Karpas-422 (cell line): ENCODE measurements around the gene TAGLN2. TPM values are rescaled to one million over a fixed set of nuclear protein-coding genes. Genes with fewer than 3 reads are reported as not detected.

Experiments used
- DNase-seq: peaks from one replicate; pipeline ENCODE4 v3.0.0-alpha.2; 2015
- H2AFZ ChIP-seq: fragments of 200-600 bp; sonication (generic); 2 replicates; pipeline ENCODE4 v1.6.1; 2014; ENCODE audit warnings: antibody characterized with exemption, low read length, mixed read lengths
- H3K27ac ChIP-seq: fragments of 200-600 bp; sonication (generic); 2 replicates; pipeline ENCODE4 v1.5.1; 2014; ENCODE audit warnings: mild to moderate bottlenecking, low read length, moderate library complexity
- H3K27me3 ChIP-seq: fragments of 200-600 bp; sonication (generic); 2 replicates; pipeline ENCODE4 v1.6.1; 2014; ENCODE audit warnings: low read length, mixed read lengths
- H3K36me3 ChIP-seq: fragments of 200-600 bp; sonication (generic); 2 replicates; pipeline ENCODE4 v1.6.1; 2014; ENCODE audit warnings: low read length, mixed read lengths; ENCODE audit not compliant: insufficient read depth
- H3K4me1 ChIP-seq: fragments of 200-600 bp; sonication (generic); 2 replicates; pipeline ENCODE4 v1.6.1; 2014; ENCODE audit warnings: mild to moderate bottlenecking, low read length, mixed read lengths
- H3K4me2 ChIP-seq: fragments of 200-600 bp; sonication (generic); 2 replicates; pipeline ENCODE4 v1.6.1; 2014; ENCODE audit warnings: low read length, low read depth, mild to moderate bottlenecking; ENCODE audit not compliant: poor library complexity, severe bottlenecking
- H3K4me3 ChIP-seq: fragments of 200-600 bp; sonication (generic); 2 replicates; pipeline ENCODE4 v1.5.1; 2014; ENCODE audit warnings: mild to moderate bottlenecking, antibody characterized with exemption, low read length, mixed read lengths
- H3K79me2 ChIP-seq: fragments of 200-600 bp; sonication (generic); 2 replicates; pipeline ENCODE4 v1.6.1; 2014; ENCODE audit warnings: mild to moderate bottlenecking, low read length, mixed read lengths
- H3K9ac ChIP-seq: fragments of 200-600 bp; sonication (generic); 2 replicates; pipeline ENCODE4 v1.6.0; 2014; ENCODE audit warnings: low read length
- H3K9me2 ChIP-seq: fragments of 200-600 bp; sonication (generic), shearing (Covaris generic); replicated peaks from 2 replicates; pipeline ENCODE4 v1.6.0; 2014; ENCODE audit warnings: mild to moderate bottlenecking, low read length, moderate library complexity; ENCODE audit not compliant: insufficient read depth
- H3K9me3 ChIP-seq: fragments of 300-700, 200-600 bp; sonication (generic); 2 replicates; pipeline ENCODE4 v1.6.1; 2014; ENCODE audit warnings: low read length, mixed read lengths
- H4K20me1 ChIP-seq: fragments of 200-600 bp; sonication (generic); 2 replicates; pipeline ENCODE4 v1.6.1; 2014; ENCODE audit warnings: mild to moderate bottlenecking, antibody characterized with exemption, low read length, low read depth; ENCODE audit not compliant: insufficient read depth
- total RNA-seq: library from RNA; depleted of rRNA; stranded (reverse); fragments of >200 nt; shearing (Covaris generic); gene quantifications from 2 replicates; pipeline ENCODE4 v1.2.3, GENCODE V29; 2014; ENCODE audit warnings: low replicate concordance

The TAGLN2 gene
- total RNA-seq, 1 experiment from 2014 or later, result 141 TPM

GRCh38 chr1:159953536-159954515 is 28.5 kb upstream of the TAGLN2 start, which contains the start of gene SLAMF9:
SLAMF9 (minus strand) TSS chr1:159954237; CDS start chr1:159954137, 100 bp downstream.
- H4K20me1 ChIP-seq, result no peaks in the 10 kb centered on the region
- H2AFZ ChIP-seq, result no peak within 1 kb of the TSS
- no peak within 1 kb of the TSS for H3K4me2 ChIP-seq

GRCh38 chr1:159952932-159953331 is 27.6 kb upstream of the TAGLN2 start:
- Histone ChIP-seq H3K79me2 (no peaks in the 10 kb centered on the region), H3K9me3 (no peaks in the 10 kb centered on the region), H3K27ac (no peak overlapping the region), H3K4me2 (no peak overlapping the region), H3K27me3 (no peaks in the 10 kb centered on the region), H3K9ac (no peak overlapping the region), H2AFZ (no peak overlapping the region), H3K36me3 (no peaks in the 10 kb centered on the region), H3K9me2 (no peaks in the 10 kb centered on the region), H4K20me1 (no peaks in the 10 kb centered on the region), H3K4me1 (no peaks in the 10 kb centered on the region), H3K4me3 (no peak overlapping the region)
- no peak for DNase-seq

More at GRCh38 chr1:159953536-159954515, 28.5 kb upstream of the TAGLN2 start, which contains the start of gene SLAMF9:
- no peaks in the 10 kb centered on the region for H3K9me3 ChIP-seq
- H3K4me3 ChIP-seq, result no peak within 1 kb of the TSS
- no peak within 1 kb of the TSS for H3K27ac ChIP-seq
- no peak within 1 kb of the TSS for H3K9ac ChIP-seq
- H3K4me1 ChIP-seq, result no peaks in the 10 kb centered on the region
- H3K27me3 ChIP-seq, result no peaks in the 10 kb centered on the region
- no peak for DNase-seq
- H3K79me2 ChIP-seq, result no peaks in the 10 kb centered on the region
- H3K36me3 ChIP-seq, result no peaks in the 10 kb centered on the region
- H3K9me2 ChIP-seq, result no peaks in the 10 kb centered on the region

GRCh38 chr1:159951551-159951950 is 26.2 kb upstream of the TAGLN2 start:
- Histone ChIP-seq H3K9ac (no peak overlapping the region), H3K4me3 (no peak overlapping the region), H3K9me3 (no peaks in the 10 kb centered on the region), H3K79me2 (no peaks in the 10 kb centered on the region), H3K27me3 (no peaks in the 10 kb centered on the region), H3K27ac (no peak overlapping the region), H3K9me2 (no peaks in the 10 kb centered on the region), H4K20me1 (no peaks in the 10 kb centered on the region), H3K4me1 (no peaks in the 10 kb centered on the region), H2AFZ (no peak overlapping the region), H3K36me3 (no peaks in the 10 kb centered on the region), H3K4me2 (no peak overlapping the region)
- no peak for DNase-seq

- Histone ChIP-seq H3K9me3 (no peaks in the 10 kb centered on the region), H4K20me1 (no peaks in the 10 kb centered on the region)
- DNase-seq, result no peak
These were observed 25.7 kb upstream of the TAGLN2 start for GRCh38 chr1:159951016-159951415.

DNA sequence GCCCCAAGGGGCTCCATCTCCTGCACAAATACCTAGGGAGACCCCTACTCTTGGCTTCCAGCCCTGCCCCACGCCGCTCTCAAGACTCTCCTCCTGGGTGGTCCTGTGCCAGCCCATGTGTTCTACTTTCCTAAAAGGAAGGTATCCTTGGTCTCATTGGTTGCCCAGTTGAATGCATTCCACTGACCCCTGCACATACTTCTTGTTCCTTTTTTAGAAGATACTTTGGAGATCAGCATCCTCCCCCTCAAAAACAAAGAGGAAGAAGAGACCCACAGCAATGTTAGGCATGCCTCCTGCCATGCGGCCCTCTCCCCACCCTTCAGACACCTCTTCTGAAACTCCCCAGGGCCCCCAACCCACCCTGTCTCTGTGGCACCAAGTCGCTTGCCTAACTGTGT is 24.7 kb upstream of the TAGLN2 start:
- H3K4me3 ChIP-seq, result no peak overlapping the region
- no peak for DNase-seq

More at GRCh38 chr1:159951016-159951415, 25.7 kb upstream of the TAGLN2 start:
- no peaks in the 10 kb centered on the region for H3K9me2 ChIP-seq
- no peaks in the 10 kb centered on the region for H3K27me3 ChIP-seq
- H3K4me2 ChIP-seq, result no peak overlapping the region
- no peak overlapping the region for H2AFZ ChIP-seq
- no peak overlapping the region for H3K27ac ChIP-seq
- H3K9ac ChIP-seq, result no peak overlapping the region
- no peak overlapping the region for H3K4me3 ChIP-seq
- no peaks in the 10 kb centered on the region for H3K36me3 ChIP-seq
- no peaks in the 10 kb centered on the region for H3K4me1 ChIP-seq
- no peaks in the 10 kb centered on the region for H3K79me2 ChIP-seq

DNA sequence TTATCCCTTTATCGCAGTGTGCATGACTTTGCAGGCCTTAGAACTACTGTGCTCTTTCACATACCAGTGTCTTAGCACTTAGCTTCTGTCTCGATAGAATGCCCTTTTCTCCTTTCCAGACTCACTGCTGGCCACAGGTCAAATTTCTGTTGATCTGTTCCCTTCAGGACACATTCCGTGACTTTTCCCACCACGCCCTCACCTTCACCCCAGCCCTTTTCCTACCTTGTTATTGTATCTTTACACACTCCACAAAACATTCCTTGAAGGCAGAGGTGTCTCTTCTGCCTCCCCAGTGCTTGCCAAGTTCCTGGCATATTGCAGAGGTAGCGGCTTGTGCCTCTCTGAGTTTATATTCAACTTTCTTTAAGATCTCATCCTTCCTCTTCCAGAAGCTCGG is 23.8 kb upstream of the TAGLN2 start:
- Histone ChIP-seq H2AFZ (no peak overlapping the region), H3K79me2 (no peaks in the 10 kb centered on the region)

More for the DNA sequence above, 24.7 kb upstream of the TAGLN2 start:
- Histone ChIP-seq H3K79me2 (no peaks in the 10 kb centered on the region), H3K9ac (no peak overlapping the region), H3K9me2 (no peaks in the 10 kb centered on the region), H3K4me1 (no peaks in the 10 kb centered on the region), H3K9me3 (no peaks in the 10 kb centered on the region), H4K20me1 (no peaks in the 10 kb centered on the region), H3K36me3 (no peaks in the 10 kb centered on the region), H2AFZ (no peak overlapping the region), H3K4me2 (no peak overlapping the region), H3K27ac (no peak overlapping the region), H3K27me3 (no peaks in the 10 kb centered on the region)

DNA sequence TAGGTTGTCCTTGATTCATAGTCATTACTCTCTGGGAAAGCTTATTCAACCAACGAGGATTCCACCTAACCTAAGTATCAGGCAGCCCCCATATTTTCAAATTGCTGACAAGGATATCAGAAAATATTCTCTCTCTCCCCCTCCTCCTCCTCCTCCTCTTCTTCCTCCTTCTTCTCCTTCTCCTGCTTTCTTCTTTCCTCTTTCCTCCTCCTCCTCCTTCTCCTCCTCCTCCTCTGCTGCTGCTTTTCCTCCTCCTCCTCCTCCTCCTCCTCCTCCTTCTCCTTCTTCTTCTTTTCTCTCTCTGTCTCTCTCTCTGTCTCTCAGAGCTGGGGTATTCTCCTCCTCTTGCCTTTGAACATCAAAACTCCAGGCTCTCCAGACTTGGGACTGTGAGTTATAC is 22.6 kb upstream of the TAGLN2 start:
- Histone ChIP-seq H3K36me3 (no peaks in the 10 kb centered on the region), H3K4me3 (no peak overlapping the region), H4K20me1 (no peaks in the 10 kb centered on the region), H3K79me2 (no peaks in the 10 kb centered on the region), H2AFZ (no peak overlapping the region), H3K4me2 (no peak overlapping the region), H3K27ac (no peak overlapping the region), H3K9ac (no peak overlapping the region), H3K27me3 (no peaks in the 10 kb centered on the region), H3K9me3 (no peaks in the 10 kb centered on the region), H3K4me1 (no peaks in the 10 kb centered on the region), H3K9me2 (no peaks in the 10 kb centered on the region)
- DNase-seq, result no peak

More for the DNA sequence above, 23.8 kb upstream of the TAGLN2 start:
- H3K27me3 ChIP-seq, result no peaks in the 10 kb centered on the region
- H3K4me2 ChIP-seq, result no peak overlapping the region
- H3K27ac ChIP-seq, result no peak overlapping the region
- no peaks in the 10 kb centered on the region for H3K9me3 ChIP-seq
- H3K36me3 ChIP-seq, result no peaks in the 10 kb centered on the region
- no peak overlapping the region for H3K4me3 ChIP-seq
- no peak overlapping the region for H3K9ac ChIP-seq
- no peaks in the 10 kb centered on the region for H3K4me1 ChIP-seq
- H4K20me1 ChIP-seq, result no peaks in the 10 kb centered on the region
- no peak for DNase-seq
- no peaks in the 10 kb centered on the region for H3K9me2 ChIP-seq

DNA sequence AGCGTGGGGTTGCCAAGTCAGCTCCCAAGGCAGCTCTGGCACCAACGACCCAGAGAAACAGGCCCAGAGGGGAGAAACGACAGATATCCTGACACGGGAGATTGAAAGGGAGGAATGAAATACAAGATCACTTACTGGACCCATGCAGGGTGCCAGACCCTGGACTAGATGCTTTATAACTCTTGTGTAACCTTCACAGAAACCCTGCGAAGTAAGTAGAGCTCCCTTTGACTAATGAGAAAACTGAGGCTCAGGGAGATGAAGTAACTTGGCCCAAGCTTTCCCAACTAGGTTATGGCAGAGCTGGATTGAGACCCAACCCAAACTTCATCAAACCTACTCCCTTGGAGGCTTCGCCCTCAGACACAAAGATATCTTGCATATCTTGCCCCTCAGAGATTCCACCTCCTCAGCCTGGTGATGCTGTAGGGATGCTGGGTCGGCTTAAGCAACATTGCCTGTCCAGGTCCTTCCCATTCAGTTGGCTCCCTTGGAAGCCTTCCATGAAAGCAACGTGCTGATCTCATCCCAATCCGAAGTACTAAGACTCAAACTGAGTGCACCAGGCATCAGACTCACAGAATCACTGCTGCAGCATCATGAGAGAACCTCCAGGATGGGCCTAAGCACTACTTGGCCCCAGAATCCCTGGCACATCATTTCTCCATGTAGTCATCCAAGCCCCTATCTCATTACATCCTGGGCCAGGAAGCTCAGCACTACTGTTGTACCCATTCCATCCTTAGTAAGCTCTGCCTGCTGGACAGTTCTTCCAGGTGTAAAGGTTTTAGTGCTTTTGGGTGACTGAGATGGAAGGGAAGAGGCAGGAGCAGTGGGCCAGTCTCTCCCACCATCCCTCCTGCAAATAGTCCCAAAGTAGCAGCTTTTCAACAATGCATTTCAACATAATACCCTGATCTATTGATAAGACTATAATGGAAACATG is 21.2 kb upstream of the TAGLN2 start:
- H3K4me3 ChIP-seq, result no peak overlapping the region
- H3K27me3 ChIP-seq, result no peaks in the 10 kb centered on the region
- H3K4me2 ChIP-seq, result no peak overlapping the region
- no peak overlapping the region for H2AFZ ChIP-seq
- no peaks in the 10 kb centered on the region for H3K4me1 ChIP-seq
- no peaks in the 10 kb centered on the region for H3K9me2 ChIP-seq
- H3K36me3 ChIP-seq, result no peaks in the 10 kb centered on the region
- no peak overlapping the region for H3K9ac ChIP-seq
- no peaks in the 10 kb centered on the region for H3K9me3 ChIP-seq
- no peak for DNase-seq
- H4K20me1 ChIP-seq, result no peaks in the 10 kb centered on the region
- no peaks in the 10 kb centered on the region for H3K79me2 ChIP-seq
- H3K27ac ChIP-seq, result no peak overlapping the region
